Osteocyte (in vitro differentiated cells): ENCODE data around the gene GTPBP1. TPM values are rescaled to one million over a fixed set of nuclear protein-coding genes. Genes with fewer than 3 reads are reported as not detected.
A peak's percentile ranks its signal among the peaks of the same experiment; 100 is the strongest.

Experiments
- DNase-seq: peaks from one replicate; pipeline ENCODE4 v3.0.0; 2021; ENCODE audit warnings: mixed read lengths; ENCODE audit not compliant: unreplicated experiment; ENCODE audit errors: extremely low spot score
- H3K27ac Mint-ChIP-seq: one replicate; pipeline ENCODE4 v1.8.0; 2021; ENCODE audit warnings: mild to moderate bottlenecking, mixed read lengths; ENCODE audit not compliant: unreplicated experiment
- H3K27me3 Mint-ChIP-seq: one replicate; pipeline ENCODE4 v1.8.0; 2021; ENCODE audit warnings: mixed read lengths; ENCODE audit not compliant: unreplicated experiment
- H3K36me3 Mint-ChIP-seq: one replicate; pipeline ENCODE4 v1.8.0; 2021; ENCODE audit warnings: mixed read lengths; ENCODE audit not compliant: unreplicated experiment
- H3K4me1 Mint-ChIP-seq: one replicate; pipeline ENCODE4 v1.8.0; 2021; ENCODE audit warnings: mixed read lengths; ENCODE audit not compliant: unreplicated experiment
- H3K4me3 Mint-ChIP-seq: one replicate; pipeline ENCODE4 v1.8.0; 2021; ENCODE audit warnings: mild to moderate bottlenecking, moderate library complexity, mixed read lengths; ENCODE audit not compliant: unreplicated experiment
- H3K9me3 Mint-ChIP-seq: one replicate; pipeline ENCODE4 v1.8.0; 2021; ENCODE audit warnings: mixed read lengths; ENCODE audit not compliant: unreplicated experiment
- total RNA-seq: library from RNA; stranded (reverse); gene quantifications from 2 replicates; pipeline ENCODE4 v1.2.1, GENCODE V29; 2021
- TF ChIP-seq, protein P1 (sequence below): fragments of 200-600 bp; sonication (generic); IDR thresholded peaks from 2 replicates; pipeline ENCODE4 v1.5.0; 2021; ENCODE audit warnings: antibody characterized with exemption, mild to moderate bottlenecking, moderate library complexity

The GTPBP1 gene
- total RNA-seq, 1 donor from 2014 or later = 68.8 TPM

DNA sequence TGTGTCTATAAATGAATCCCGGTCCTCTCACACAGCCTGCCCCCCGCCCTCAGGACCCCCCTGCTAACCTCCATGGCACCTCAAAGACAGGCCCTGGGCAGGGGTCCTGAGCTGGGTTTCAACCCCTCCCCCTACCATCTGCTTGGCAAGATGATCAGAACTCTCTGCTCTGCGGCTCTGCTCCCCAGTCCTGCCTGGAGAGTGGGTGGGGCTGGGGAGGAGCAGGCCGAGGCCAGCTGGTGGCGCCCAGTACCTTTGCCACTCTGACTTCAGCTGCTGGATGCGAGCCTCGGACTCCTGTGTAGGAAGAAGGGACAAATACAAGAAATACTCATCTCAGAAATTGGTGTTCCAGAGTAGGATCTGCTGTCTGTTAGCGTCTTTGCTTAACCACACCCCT, 35.0 kb downstream of the GTPBP1 start:
- H3K27ac Mint-ChIP-seq = no peak overlapping the region
- H3K27me3 Mint-ChIP-seq = no peaks in the 10 kb centered on the region
- H3K36me3 Mint-ChIP-seq = peaks cover 52% of the 10 kb centered on the region
- H3K4me3 Mint-ChIP-seq = no peak overlapping the region
- no peaks in the 10 kb centered on the region for H3K9me3 Mint-ChIP-seq
- TF ChIP-seq, protein P1, sequence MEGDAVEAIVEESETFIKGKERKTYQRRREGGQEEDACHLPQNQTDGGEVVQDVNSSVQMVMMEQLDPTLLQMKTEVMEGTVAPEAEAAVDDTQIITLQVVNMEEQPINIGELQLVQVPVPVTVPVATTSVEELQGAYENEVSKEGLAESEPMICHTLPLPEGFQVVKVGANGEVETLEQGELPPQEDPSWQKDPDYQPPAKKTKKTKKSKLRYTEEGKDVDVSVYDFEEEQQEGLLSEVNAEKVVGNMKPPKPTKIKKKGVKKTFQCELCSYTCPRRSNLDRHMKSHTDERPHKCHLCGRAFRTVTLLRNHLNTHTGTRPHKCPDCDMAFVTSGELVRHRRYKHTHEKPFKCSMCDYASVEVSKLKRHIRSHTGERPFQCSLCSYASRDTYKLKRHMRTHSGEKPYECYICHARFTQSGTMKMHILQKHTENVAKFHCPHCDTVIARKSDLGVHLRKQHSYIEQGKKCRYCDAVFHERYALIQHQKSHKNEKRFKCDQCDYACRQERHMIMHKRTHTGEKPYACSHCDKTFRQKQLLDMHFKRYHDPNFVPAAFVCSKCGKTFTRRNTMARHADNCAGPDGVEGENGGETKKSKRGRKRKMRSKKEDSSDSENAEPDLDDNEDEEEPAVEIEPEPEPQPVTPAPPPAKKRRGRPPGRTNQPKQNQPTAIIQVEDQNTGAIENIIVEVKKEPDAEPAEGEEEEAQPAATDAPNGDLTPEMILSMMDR = no peak
- no peak for DNase-seq
- H3K4me1 Mint-ChIP-seq = no peaks in the 10 kb centered on the region

DNA sequence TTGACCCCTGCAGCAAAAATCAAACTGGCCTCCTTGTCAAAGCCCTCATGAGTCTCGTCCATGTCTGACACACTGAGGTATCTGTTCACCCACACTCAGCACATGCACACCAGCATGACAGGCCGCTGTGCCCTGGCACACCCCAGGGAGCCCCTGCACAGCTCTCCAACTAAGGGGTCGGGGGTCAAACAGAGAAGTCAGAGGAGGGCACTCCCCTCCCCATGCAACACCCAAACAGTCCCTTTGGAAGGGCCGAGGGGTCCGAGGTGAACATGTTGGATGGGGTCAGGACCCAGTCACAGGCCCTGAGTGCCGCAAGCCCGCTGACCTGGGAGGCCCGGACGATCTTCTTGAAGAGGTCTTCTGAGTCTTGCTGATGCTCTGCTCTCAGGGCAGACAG, 35.4 kb downstream of the GTPBP1 start:
- Mint-ChIP-seq H3K36me3 (peaks cover 54% of the 10 kb centered on the region), H3K9me3 (no peaks in the 10 kb centered on the region), H3K4me3 (no peak overlapping the region), H3K27me3 (no peaks in the 10 kb centered on the region), H3K4me1 (no peaks in the 10 kb centered on the region), H3K27ac (no peak overlapping the region)
- TF ChIP-seq, protein P1 = no peak
- no peak for DNase-seq

GRCh38 chr22:38741576-38741975, 35.8 kb downstream of the GTPBP1 start:
- H3K36me3 Mint-ChIP-seq = peaks cover 54% of the 10 kb centered on the region
- no peak for DNase-seq
- H3K27ac Mint-ChIP-seq = no peak overlapping the region
- H3K9me3 Mint-ChIP-seq = no peaks in the 10 kb centered on the region
- TF ChIP-seq, protein P1 = no peak
- no peaks in the 10 kb centered on the region for H3K4me1 Mint-ChIP-seq
- no peak overlapping the region for H3K4me3 Mint-ChIP-seq
- no peaks in the 10 kb centered on the region for H3K27me3 Mint-ChIP-seq

GRCh38 chr22:38742176-38742942, 36.6 kb downstream of the GTPBP1 start:
- H3K36me3 Mint-ChIP-seq = peaks cover 52% of the 10 kb centered on the region
- H3K27me3 Mint-ChIP-seq = no peaks in the 10 kb centered on the region
- H3K4me1 Mint-ChIP-seq = no peaks in the 10 kb centered on the region
- no peak for DNase-seq
- no peak overlapping the region for H3K4me3 Mint-ChIP-seq
- H3K27ac Mint-ChIP-seq = no peak overlapping the region
- H3K9me3 Mint-ChIP-seq = no peaks in the 10 kb centered on the region
- TF ChIP-seq, protein P1 = no peak

- TF ChIP-seq, protein P1 = no peak
- H3K9me3 Mint-ChIP-seq = no peaks in the 10 kb centered on the region
- H3K27me3 Mint-ChIP-seq = no peaks in the 10 kb centered on the region
- peaks cover 54% of the 10 kb centered on the region for H3K36me3 Mint-ChIP-seq
- H3K4me3 Mint-ChIP-seq = no peak overlapping the region
- H3K27ac Mint-ChIP-seq = peak overlapping the region; percentile 41
- no peak for DNase-seq
- H3K4me1 Mint-ChIP-seq = no peaks in the 10 kb centered on the region
These were observed 39.2 kb downstream of the GTPBP1 start for GRCh38 chr22:38744981-38745380.
